Muscle layer of colon (tissue), 2 donors: ENCODE data around the gene DUSP22.
"Not testable (repeated sequence)": the region's sequence is repeated elsewhere in the genome, so short reads cannot be mapped to it uniquely, and the experiment has no call there.

Source experiments
- H3K27ac ChIP-seq: one replicate; pipeline ENCODE4 v1.7.0; 2013; ENCODE audit warnings: low read depth, mild to moderate bottlenecking, low read length, moderate library complexity
- H3K27me3 ChIP-seq, 2 donors: one replicate each; pipeline ENCODE4 v1.7.0; 2013; ENCODE audit warnings: low read length in 2 of 2, mild to moderate bottlenecking in 2 of 2; ENCODE audit not compliant: insufficient read depth in 2 of 2, control insufficient read depth in 1 of 2
- H3K36me3 ChIP-seq: one replicate; pipeline ENCODE4 v1.7.0; 2013; ENCODE audit warnings: mild to moderate bottlenecking, low read length; ENCODE audit not compliant: insufficient read depth
- H3K4me1 ChIP-seq: one replicate; pipeline ENCODE4 v1.7.0; 2013; ENCODE audit warnings: mild to moderate bottlenecking, low read length; ENCODE audit not compliant: insufficient read depth
- H3K4me3 ChIP-seq, 2 donors: one replicate each; pipeline ENCODE4 v1.7.0; 2013; ENCODE audit warnings: low read length in 2 of 2, low read depth in 1 of 2, mild to moderate bottlenecking in 1 of 2, moderate library complexity in 1 of 2
- H3K9ac ChIP-seq: one replicate; pipeline ENCODE4 v1.7.0; 2013; ENCODE audit warnings: low read length
- H3K9me3 ChIP-seq: one replicate; pipeline ENCODE4 v1.7.0; 2013; ENCODE audit warnings: mild to moderate bottlenecking, low read length
- donor health status: abdominal sarcoma.
- donor health status: Adenocarcinoma of cecum.

Gene DUSP22

DNA sequence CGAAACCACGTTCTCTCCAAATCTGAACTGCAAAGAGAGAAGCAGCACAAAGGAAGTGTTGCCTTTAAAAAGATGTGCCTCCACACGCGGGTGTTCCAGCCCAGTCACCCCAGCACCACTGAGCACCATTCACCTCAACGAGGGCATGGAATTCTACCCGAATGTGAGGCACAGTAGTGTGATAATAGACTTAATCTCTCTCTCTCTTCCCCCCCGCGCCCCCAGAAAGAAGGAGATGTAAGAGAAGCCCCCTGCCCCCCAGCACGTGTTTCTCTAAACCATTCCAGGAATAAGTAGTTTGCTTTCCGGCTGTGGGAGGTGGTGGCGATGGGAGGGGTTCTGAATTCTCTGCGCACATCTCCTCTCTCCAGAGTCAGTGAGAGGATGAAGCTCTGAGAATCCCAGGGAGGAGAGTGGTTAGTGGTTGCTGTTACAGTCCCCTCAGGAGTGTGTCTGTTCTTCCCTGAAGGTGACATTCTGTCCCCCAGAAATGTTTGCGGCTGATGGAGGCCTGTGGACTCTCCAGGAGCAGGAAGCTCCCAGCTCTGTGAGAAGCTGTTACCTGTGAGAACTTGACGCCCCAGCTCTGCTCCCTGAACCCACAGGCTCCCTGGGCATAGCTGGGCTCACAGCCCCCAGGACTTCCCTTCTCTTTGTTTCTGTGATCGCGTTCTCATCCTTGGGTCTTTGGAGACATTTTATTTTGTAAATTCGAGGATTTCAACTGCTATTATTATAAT, 75.8 kb downstream of the DUSP22 start:
- H3K9ac ChIP-seq = no peak overlapping the region
- H3K27ac ChIP-seq = no peak overlapping the region
- H3K4me1 ChIP-seq = peaks cover 4% of the 10 kb centered on the region
- H3K9me3 ChIP-seq = no peaks in the 10 kb centered on the region
- peaks cover 11 to 29% of the 10 kb centered on the region in 2 donors for H3K27me3 ChIP-seq
- H3K4me3 ChIP-seq = no peak overlapping the region
- H3K36me3 ChIP-seq = no peaks in the 10 kb centered on the region

DNA sequence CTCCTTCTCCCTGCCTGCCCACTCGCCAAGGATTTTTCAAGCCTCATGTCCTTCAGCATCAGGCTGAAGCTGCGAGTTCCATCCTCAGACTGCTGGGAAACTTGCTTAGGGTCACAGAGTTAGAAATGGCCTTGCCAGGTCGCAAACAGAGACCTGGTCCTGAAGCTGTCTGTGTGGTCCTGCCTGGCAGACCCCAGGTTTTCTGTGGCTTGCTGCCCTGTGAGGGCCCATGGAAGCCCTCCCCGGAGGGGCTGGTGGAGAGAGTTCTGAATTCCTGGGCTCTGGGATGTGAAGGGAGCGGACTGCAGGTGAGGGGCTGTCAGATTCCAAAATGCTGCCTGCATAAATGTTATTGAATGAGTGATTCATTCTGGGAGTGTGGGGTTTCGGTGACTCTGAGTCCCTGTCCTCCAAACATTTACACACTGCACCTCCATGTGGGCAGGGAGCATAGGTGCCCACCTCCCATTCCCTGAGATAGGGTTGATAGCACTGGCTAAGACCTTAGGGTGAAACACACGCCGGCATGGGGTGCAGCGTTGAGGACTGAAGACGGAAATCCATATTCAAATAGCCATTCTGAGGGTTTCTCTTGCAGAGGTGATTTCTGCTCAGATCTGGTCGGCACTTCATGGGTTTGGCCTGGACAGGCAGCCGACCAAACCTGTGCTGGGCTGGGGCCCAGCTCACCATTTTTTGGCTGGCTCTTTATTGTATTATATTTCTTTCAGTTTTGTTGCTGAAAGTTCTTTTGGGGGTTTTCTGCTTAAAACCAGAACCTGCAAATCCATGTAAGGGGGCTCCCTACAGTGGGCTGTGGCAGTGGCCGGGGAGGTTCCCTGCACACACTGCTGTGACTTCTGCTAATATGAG, 77.5 kb downstream of the DUSP22 start:
- no peak overlapping the region for H3K9ac ChIP-seq
- H3K36me3 ChIP-seq = no peaks in the 10 kb centered on the region
- H3K4me3 ChIP-seq = no peak overlapping the region
- peaks cover 23 to 40% of the 10 kb centered on the region in 2 donors for H3K27me3 ChIP-seq
- no peaks in the 10 kb centered on the region for H3K9me3 ChIP-seq
- no peak overlapping the region for H3K27ac ChIP-seq
- H3K4me1 ChIP-seq = peaks cover 16% of the 10 kb centered on the region

DNA sequence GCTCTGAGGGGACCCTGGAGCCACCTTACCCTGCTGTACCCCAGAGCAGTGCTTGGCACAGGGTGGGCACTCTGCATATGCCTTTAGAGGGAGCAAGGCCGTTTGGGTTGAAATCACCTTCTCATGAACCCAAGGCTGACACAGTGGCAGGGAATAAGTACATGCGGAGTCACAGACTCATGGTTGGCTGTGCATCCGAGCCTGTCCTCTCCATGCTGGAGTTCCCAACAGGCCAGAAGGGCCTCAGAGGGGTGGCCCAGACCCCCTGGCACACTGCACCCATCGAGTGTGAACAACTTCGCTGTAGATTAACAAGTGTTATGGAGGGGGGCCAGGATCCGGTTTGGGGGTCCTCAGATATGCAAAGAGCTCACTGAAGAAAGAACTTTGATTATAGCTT, 78.3 kb downstream of the DUSP22 start:
- no peak overlapping the region for H3K4me3 ChIP-seq
- peaks cover 16% of the 10 kb centered on the region for H3K4me1 ChIP-seq
- H3K27me3 ChIP-seq = peaks cover 27 to 40% of the 10 kb centered on the region in 2 donors
- H3K9me3 ChIP-seq = no peaks in the 10 kb centered on the region
- no peak overlapping the region for H3K27ac ChIP-seq
- H3K9ac ChIP-seq = no peak overlapping the region
- H3K36me3 ChIP-seq = no peaks in the 10 kb centered on the region

DNA sequence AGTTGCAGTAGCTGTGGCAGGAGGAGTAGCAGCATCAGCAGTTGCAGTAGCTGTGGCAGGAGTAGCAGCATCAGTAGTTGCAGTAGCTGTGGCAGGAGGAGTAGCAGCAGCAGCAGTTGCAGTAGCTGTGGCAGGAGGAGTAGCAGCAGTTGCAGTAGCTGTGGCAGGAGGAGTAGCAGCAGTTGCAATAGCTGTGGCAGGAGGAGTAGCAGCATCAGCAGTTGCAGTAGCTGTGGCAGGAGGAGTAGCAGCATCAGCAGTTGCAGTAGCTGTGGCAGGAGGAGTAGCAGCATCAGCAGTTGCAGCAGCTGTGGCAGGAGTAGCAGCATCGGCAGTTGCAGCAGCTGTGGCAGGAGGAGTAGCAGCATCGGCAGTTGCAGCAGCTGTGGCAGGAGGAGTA, 79.6 kb downstream of the DUSP22 start:
- not testable (repeated sequence) for H3K9ac ChIP-seq, H3K27ac ChIP-seq, H3K9me3 ChIP-seq, H3K4me3 ChIP-seq, H3K36me3 ChIP-seq
- Histone ChIP-seq H3K4me1 (peaks cover 16% of the 10 kb centered on the region), H3K27me3 (peaks cover 23 to 42% of the 10 kb centered on the region in 2 donors)

DNA sequence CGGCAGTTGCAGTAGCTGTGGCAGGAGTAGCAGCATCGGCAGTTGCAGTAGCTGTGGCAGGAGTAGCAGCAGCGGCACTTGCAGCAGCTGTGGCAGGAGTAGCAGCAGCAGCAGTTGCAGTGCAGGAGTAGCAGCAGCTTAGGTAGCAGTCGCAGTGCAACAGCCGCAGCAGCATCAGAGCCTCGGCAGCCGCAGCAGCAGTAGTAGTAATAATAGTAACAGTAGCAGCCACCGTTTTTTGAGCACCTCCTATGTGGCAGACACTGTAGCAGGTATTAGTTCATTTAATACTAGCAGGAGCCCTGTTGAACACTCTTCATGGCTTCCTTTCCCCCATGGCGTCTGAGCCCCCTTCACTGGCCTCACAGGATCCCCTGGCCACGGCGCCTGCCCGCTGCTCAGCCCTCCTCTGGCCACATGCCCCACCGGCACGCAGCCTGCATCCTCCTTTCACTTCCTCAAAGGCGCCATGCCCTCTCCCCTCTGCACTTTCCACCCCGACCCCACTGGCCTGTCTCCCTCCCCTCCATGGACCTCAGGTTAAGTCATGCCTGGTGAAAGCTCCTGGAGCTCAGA, 80.1 kb downstream of the DUSP22 start:
- Histone ChIP-seq H3K36me3 (no peaks in the 10 kb centered on the region), H3K4me1 (peaks cover 16% of the 10 kb centered on the region), H3K27ac (no peak overlapping the region), H3K4me3 (no peak overlapping the region), H3K9me3 (no peaks in the 10 kb centered on the region), H3K27me3 (peaks cover 23 to 47% of the 10 kb centered on the region in 2 donors), H3K9ac (no peak overlapping the region)

DNA sequence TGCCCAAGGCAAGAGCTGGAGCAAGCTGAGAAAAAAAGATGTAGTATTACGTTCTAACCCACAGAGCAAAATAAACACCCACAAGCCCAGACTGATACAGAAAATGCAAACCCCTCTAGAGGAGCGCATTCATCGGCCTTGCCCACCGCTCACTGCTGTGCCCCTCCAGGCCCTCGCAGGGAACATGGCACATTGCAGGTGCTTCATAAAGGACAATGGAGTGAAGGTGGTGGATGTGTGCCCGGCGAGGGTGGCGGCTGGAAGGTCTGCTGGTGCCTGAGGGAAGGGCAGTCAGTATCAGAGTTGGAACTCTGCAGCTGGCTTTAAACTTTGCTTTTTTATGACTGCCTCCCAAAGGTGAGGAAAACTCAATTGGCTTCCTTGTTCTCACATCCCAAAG, 80.7 kb downstream of the DUSP22 start:
- Histone ChIP-seq H3K9me3 (no peaks in the 10 kb centered on the region), H3K9ac (no peak overlapping the region), H3K36me3 (no peaks in the 10 kb centered on the region), H3K27me3 (peaks cover 23 to 47% of the 10 kb centered on the region in 2 donors), H3K27ac (no peak overlapping the region), H3K4me3 (no peak overlapping the region), H3K4me1 (peaks cover 16% of the 10 kb centered on the region)

DNA sequence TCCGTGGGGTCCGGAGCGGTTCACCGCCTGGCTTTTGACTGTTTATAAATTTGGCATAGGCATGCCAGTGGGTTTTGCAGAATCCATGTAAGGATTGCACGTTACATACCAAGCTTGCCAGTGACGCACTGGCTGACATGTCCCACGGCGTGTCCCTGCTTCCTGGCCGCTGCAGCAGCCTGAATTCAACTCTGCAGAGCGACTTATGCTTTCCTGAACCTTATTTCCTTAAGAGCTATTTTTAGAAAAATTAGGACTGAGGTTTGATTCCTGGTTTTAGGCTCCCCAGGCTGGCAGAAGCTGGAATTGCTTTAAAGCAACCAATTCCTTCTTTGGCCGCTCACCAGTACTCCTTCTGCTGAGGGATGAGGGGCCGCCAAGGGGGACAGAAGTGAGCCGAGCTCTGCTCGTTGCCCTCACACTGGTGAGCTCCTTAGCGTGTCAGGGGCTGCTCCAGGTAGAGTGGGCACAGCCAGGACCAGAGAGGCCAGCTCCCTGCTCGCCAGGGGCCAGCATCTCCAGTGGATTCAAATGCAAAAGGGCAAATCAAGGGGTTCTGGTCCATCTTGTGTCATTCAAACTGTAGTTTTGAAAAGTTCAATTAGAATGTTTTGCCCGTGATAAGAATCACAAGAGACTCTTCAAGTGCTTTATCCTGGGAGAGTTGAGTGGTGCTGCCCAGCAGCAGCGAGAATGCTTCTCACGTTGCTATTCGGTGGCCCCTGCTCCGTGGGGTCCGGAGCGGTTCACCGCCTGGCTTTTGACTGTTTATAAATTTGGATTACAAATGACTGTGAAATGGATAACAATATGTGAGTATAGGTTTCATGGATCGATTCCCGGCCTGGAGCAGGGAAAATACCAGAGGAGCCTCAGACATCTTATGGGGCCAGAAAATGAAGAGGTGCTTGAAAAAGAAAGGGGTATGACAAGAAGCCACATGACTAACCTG, 81.8 kb downstream of the DUSP22 start:
- Histone ChIP-seq H3K9ac (no peak overlapping the region), H3K36me3 (no peaks in the 10 kb centered on the region), H3K4me1 (peaks cover 16% of the 10 kb centered on the region), H3K4me3 (no peak overlapping the region), H3K27ac (no peak overlapping the region), H3K9me3 (no peaks in the 10 kb centered on the region), H3K27me3 (peaks cover 28 to 53% of the 10 kb centered on the region in 2 donors)

DNA sequence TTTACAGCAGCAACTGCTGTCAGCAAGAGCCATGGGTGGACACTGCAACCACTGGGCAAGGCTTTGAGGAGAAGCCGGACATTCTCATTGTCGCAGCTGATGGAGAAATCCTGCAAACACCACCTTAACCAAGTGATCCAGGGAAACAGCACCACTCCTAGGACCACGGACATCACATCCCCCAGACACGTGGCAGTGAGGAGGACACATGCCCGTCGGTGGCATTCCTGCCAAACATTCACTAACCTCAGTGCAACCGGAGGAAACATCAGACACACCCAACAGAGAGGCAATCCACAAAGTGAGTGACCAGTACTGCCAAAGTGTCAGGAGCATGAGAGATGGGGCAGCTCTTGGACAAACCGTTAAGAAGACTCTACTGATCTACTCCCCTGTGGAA, 82.7 kb downstream of the DUSP22 start:
- Histone ChIP-seq H3K27me3 (peaks cover 28 to 55% of the 10 kb centered on the region in 2 donors), H3K4me1 (peaks cover 16% of the 10 kb centered on the region), H3K27ac (no peak overlapping the region), H3K4me3 (no peak overlapping the region), H3K36me3 (no peaks in the 10 kb centered on the region), H3K9me3 (no peaks in the 10 kb centered on the region), H3K9ac (no peak overlapping the region)

DNA sequence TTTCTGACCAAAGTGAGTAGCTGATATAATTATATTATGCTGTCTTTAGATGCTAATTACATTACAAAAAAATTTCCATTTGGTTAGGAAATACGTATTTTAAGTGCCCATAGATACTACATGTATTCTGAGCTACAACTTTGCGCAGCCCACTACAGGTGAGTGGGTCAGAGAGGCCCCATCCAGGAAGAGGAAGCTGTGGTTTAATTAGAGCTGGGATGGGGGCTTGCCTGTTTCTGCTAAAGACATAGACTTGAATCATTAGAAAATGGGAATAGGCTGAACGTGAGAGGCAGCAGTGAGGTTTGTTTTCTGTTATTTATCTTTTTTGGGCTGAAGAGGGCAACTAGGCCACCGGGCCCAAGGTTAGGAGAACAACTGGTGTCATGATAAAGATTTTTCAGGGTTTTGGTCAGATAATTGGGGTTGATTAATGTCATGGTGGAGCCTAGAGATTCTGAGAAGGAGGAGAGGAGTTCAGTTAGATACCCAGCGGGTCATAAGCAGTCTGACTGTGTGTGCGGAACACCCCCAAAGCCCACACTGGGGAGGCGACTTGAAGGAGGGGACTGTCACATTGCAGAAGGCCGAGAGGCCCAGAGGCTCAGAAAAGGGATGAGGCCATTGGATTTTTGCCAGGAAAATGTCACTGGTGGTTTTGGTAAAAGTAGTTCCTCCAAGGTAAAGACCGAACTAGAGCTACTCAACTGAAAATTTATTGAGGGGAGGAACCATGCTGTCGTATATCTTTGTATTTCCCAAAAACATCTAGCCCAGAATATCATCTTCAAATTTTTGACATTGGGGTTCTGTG, 84.7 kb downstream of the DUSP22 start:
- peaks cover 16% of the 10 kb centered on the region for H3K4me1 ChIP-seq
- H3K27me3 ChIP-seq = peaks cover 23 to 54% of the 10 kb centered on the region in 2 donors
- no peak overlapping the region for H3K27ac ChIP-seq
- H3K9me3 ChIP-seq = no peaks in the 10 kb centered on the region
- no peak overlapping the region for H3K4me3 ChIP-seq
- no peaks in the 10 kb centered on the region for H3K36me3 ChIP-seq
- H3K9ac ChIP-seq = no peak overlapping the region

DNA sequence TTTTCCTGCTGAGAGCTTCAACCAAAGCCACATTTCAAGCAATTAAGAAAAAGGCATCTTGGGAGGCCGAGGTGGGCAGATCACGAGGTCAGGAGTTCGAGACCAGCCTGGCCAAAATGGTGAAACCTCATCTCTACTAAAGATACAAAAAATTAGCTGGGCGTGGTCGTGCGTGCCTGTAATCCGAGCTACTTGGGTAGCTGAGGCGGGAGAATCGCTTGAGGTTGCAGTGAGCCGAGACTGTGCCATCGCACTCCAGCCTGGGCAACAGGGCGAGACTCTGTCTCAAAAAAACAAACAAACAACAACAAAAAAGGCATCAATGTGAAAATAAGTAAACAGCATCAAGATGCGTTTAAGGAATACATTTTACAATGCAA, 85.3 kb downstream of the DUSP22 start:
- not testable (repeated sequence) for H3K27ac ChIP-seq, H3K36me3 ChIP-seq, H3K9me3 ChIP-seq, H3K4me3 ChIP-seq, H3K9ac ChIP-seq
- Histone ChIP-seq H3K4me1 (peaks cover 16% of the 10 kb centered on the region), H3K27me3 (peaks cover 23 to 48% of the 10 kb centered on the region in 2 donors)
